ENCODE results near the gene HOMER3.
"Not testable (repeated sequence)": the region's sequence is repeated elsewhere in the genome, so short reads cannot be mapped to it uniquely, and the experiment has no call there.

The HOMER3 gene

GRCh38 chr19:18906605-18907519 is 34.2 kb downstream of the HOMER3 start:
- DNase-seq (ENCODE audit: insufficient read length, low spot score) (no peak), FAIRE-seq (no peak)
- TF ChIP-seq POLR2A (IDR thresholded peaks at IDR 0.05; ENCODE audit: low read depth, low read length), result no peak

DNA sequence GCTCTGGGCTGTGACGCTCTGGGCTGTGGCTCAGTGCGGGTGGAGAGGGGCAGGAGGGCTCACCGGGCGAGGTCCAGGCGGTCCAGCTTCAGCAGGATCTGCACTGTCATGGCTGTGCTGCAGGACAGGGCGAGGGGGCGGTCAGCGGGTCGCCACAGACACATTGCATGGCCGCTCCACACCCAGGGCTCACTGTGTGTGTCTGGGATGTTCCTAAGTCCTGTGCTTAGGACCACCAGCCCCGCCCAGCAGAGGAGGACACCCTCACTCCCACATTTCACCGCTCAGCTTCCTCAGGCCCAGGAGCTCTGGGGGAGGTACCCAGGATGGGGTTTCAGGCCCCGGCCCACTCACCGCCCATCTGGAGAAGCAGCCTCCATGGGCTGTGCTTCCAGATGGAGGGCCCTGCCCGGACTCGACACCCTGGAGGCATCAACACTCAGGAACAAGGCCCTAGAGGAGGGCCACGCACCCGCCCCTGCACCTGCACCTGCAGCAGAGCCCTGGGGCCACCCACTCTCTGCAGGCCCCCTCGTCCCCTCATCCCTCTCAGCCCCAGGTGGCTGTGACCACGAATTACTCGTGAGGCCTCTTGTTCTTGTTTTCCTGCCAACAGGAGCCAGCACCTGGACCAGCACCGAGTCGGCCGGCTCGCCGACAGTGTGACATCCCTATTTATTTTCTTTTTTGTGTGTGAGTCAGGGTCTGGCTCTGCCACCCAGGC is 35.3 kb downstream of the HOMER3 start:
- DNase-seq (ENCODE audit: insufficient read length, low spot score), result no peak
- no peak for FAIRE-seq
- no peak for TF ChIP-seq POLR2A (IDR thresholded peaks at IDR 0.05; ENCODE audit: low read depth, low read length)

GRCh38 chr19:18905058-18905456 is 36.0 kb downstream of the HOMER3 start:
- no peak for TF ChIP-seq POLR2A (IDR thresholded peaks at IDR 0.05; ENCODE audit: low read depth, low read length)
- no peak for FAIRE-seq
- no peak for DNase-seq (ENCODE audit: insufficient read length, low spot score)

DNA sequence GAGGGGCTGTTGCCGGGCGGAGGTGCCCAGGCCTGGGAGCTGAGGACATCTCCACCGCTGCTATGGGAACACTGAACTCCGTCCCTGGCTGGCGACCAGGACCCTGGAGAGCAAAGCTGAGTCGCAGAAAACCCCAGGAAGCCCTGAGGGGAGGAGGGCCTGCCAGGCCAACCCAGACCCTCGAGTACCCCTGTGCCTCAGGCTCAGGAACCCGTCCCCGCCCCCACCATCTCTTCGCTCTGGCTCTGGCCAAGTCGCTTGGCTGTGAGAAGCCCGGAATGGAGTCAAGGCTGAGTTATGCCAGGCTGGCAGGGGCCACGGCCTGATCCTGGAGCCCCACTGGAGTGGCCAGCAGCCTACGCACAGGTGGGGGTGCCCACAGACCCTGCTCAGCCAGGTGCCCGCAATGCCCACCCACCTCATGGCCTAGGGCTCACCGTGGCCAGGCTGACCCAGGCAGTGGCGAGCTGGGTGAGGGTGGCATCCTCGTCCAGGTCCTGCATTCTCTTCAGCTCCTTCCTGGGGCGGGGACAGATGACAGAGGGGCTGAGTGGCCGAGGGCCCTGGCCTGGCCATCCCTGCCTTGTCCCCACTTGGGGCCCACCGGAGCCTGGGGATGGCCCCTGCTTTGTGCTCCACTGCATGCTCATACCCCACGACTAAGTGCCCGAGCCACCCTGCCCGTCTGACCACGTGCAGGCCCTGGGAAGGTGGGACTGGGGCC is 36.5 kb downstream of the HOMER3 start:
- no peak for FAIRE-seq
- DNase-seq (ENCODE audit: insufficient read length, low spot score), result no peak
- TF ChIP-seq POLR2A (IDR thresholded peaks at IDR 0.05; ENCODE audit: low read depth, low read length), result no peak

GRCh38 chr19:18903156-18904037 is 37.6 kb downstream of the HOMER3 start:
- no peak for TF ChIP-seq POLR2A (IDR thresholded peaks at IDR 0.05; ENCODE audit: low read depth, low read length)
- DNase-seq (ENCODE audit: insufficient read length, low spot score) (no peak), FAIRE-seq (no peak)

GRCh38 chr19:18902519-18902918 is 38.5 kb downstream of the HOMER3 start:
- FAIRE-seq; DNase-seq (ENCODE audit: insufficient read length, low spot score): not testable (repeated sequence)

DNA sequence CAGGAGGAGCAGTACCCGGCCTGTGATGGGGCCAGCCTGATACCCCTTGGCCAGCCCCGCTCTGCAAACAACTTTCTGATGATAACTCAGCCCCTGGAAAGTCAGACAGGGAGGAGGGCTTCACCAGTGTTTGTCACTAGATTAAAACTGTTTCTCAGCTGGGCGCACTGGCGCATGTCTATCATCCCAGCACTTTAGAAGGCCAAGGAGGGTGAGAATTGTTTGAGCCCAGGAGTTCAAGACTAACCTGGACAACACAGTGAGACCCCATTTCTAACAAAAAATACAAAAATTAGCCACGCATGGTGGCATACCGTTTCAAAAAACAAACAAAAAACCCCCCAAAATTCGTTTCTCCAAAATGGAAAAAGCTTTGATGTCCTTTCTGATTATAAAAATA is 39.5 kb downstream of the HOMER3 start:
- no peak for FAIRE-seq
- no peak for DNase-seq (ENCODE audit: insufficient read length, low spot score)
- no peak for TF ChIP-seq POLR2A (IDR thresholded peaks at IDR 0.05; ENCODE audit: low read depth, low read length)

DNA sequence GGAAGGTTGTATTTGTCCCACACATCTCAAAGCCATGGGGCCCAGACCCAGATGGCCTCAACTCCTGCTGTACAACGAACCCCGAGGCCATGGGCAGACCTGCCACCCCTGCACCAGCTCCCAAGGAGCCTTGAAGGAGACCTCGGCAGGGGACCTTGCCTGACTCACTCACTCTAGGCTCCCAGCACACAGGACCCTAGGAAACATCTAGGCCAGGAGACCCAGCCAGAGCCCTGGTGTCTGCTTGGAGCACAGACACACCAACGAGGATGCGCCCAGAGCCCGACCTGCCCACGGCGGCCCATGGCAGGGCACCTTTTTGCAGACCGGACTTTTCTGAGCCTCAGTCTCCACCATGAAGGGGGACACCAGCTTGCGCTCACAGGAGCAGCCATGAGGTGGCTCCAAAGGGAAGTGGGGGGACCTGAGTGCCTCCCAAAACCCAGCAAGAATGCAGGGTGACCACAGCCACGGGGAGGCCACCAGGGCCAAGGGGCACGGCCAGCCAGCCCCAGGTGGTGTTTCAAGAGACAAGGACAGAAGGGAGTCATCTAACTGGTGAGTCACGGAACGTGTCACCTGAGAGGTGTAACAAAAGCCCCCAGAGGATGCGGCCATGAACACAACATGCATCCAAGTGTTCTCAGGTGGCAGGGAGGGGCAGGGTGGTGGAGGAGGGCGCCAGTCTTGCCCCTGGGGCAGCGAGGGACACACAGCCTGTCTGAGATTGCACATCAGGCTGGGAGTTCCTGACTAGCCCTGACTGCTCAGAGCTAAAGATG is 40.1 kb downstream of the HOMER3 start:
- TF ChIP-seq POLR2A (IDR thresholded peaks at IDR 0.05; ENCODE audit: low read depth, low read length), result no peak
- FAIRE-seq, result no peak
- no peak for DNase-seq (ENCODE audit: insufficient read length, low spot score)

DNA sequence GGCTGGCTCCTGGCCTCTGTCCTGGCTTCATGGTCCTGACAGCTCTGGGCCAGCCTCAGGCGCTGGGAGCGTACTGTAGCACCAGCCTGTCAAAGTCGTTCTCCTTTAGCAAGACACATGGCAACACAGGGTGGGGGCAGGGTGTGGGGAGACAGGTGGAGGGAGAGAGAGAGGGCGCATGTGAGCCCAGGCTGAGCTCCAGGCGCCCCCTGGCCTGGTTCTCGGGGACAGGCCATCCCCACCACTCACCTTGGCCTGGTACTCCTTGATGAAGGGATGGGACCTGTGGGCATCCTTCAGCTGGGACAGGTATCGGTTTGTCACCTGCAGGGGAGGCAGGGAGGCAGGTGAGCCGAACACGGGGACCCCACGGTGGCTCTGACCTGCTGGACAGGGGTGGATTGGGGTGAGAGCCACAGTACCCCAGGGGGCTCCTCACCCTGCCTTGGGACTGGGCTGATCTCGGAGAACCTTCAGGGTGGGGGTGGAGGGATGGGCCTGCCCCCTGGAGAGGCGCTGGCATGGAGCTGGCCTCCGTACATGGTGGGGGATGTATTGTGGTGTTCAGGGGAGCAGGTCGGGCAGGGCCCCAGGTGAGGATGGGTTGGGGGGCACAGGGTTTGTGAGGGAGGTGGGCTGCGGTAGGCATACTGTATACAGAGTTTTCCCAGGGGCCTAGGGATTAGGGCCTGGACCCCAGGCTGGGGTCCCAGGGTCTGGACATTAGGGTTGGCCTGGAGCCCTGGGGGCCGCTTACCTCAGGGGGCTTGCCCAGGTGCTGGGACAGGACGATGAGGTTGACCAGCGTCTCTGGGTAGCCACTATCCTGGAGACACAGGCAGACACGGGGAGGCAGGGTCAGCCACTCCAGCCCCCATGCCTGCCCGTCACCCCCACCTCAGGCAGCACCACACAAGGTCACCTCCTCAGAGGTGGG is 41.1 kb downstream of the HOMER3 start:
- no peak for TF ChIP-seq POLR2A (IDR thresholded peaks at IDR 0.05; ENCODE audit: low read depth, low read length)
- no peak for DNase-seq (ENCODE audit: insufficient read length, low spot score)
- FAIRE-seq, result no peak

- DNase-seq (ENCODE audit: insufficient read length, low spot score), result no peak
- no peak for TF ChIP-seq POLR2A (IDR thresholded peaks at IDR 0.05; ENCODE audit: low read depth, low read length)
- FAIRE-seq, result no peak
Observed at GRCh38 chr19:18898607-18899408, 42.2 kb downstream of the HOMER3 start.

GRCh38 chr19:18898081-18898606 is 42.9 kb downstream of the HOMER3 start:
- no peak for TF ChIP-seq POLR2A (IDR thresholded peaks at IDR 0.05; ENCODE audit: low read depth, low read length)
- DNase-seq (ENCODE audit: insufficient read length, low spot score) (no peak), FAIRE-seq (no peak)
